Calu3 (cell line): Measurements from ENCODE around the gene FAM120B. TPM values are rescaled to one million over a fixed set of nuclear protein-coding genes. Genes with fewer than 3 reads are reported as not detected.

Experiments
- BruUV-seq: library from RNA; stranded (reverse); fragments of 400-500 nt; replicated peaks from 2 replicates; lab custom pipeline; 2021; lab: Mats Ljungman, UMichigan
- CTCF ChIA-PET: fragments of 300-600 bp; sonication (Branson Sonifier 250); formaldehyde crosslinking; loops from one replicate; lab custom pipeline; 2022; ENCODE audit warnings: antibody characterized with exemption; lab: Charles Lee
- DNase-seq: peaks from one replicate; pipeline ENCODE4 v3.0.0; 2022
- H3K27ac Mint-ChIP-seq: one replicate; pipeline ENCODE4 v1.8.0; 2022; ENCODE audit warnings: mixed read lengths; ENCODE audit not compliant: unreplicated experiment
- H3K27me3 Mint-ChIP-seq: one replicate; pipeline ENCODE4 v1.8.0; 2022; ENCODE audit warnings: mixed read lengths; ENCODE audit not compliant: unreplicated experiment
- H3K36me3 Mint-ChIP-seq: one replicate; pipeline ENCODE4 v1.8.0; 2022; ENCODE audit warnings: mild to moderate bottlenecking, moderate library complexity, mixed read lengths; ENCODE audit not compliant: insufficient read depth, unreplicated experiment
- H3K4me1 Mint-ChIP-seq: one replicate; pipeline ENCODE4 v1.8.0; 2022; ENCODE audit warnings: mild to moderate bottlenecking, low read depth, mixed read lengths; ENCODE audit not compliant: unreplicated experiment
- H3K4me3 Mint-ChIP-seq: one replicate; pipeline ENCODE4 v1.8.0; 2022; ENCODE audit warnings: mild to moderate bottlenecking, low read depth, moderate library complexity, mixed read lengths; ENCODE audit not compliant: unreplicated experiment
- H3K9me3 Mint-ChIP-seq: one replicate; pipeline ENCODE4 v1.8.0; 2022; ENCODE audit warnings: low read depth, mixed read lengths; ENCODE audit not compliant: unreplicated experiment
- CTCF ChIP-seq: fragments of 200-600 bp; IDR thresholded peaks from one replicate; pipeline ENCODE4 v1.8.0; 2022; ENCODE audit warnings: antibody characterized with exemption; ENCODE audit not compliant: unreplicated experiment
- intact Hi-C: fragments of 100-400 bp; cut with micrococcal nuclease; formaldehyde crosslinking; loops from one replicate; pipeline ENCODE4 v1.10.0; 2022; ENCODE audit not compliant: unreplicated experiment
- total RNA-seq: library from RNA; stranded (reverse); gene quantifications from 2 replicates; pipeline ENCODE4 v1.2.3, GENCODE V29; 2022

The FAM120B gene
- total RNA-seq, 1 experiment from 2014 or later = 13.2 TPM

GRCh38 chr6:170366248-170366960, 59.8 kb downstream of the FAM120B start:
- BruUV-seq = no TSS peak
- no peak for TF ChIP-seq CTCF
- H3K4me1 Mint-ChIP-seq = no peaks in the 10 kb centered on the region
- intact Hi-C loops = no loop called here
- H3K36me3 Mint-ChIP-seq = peaks cover 14% of the 10 kb centered on the region
- no peaks in the 10 kb centered on the region for H3K27me3 Mint-ChIP-seq
- no peak overlapping the region for H3K27ac Mint-ChIP-seq
- no peak overlapping the region for H3K4me3 Mint-ChIP-seq
- H3K9me3 Mint-ChIP-seq = no peaks in the 10 kb centered on the region
- DNase-seq = no peak
- CTCF ChIA-PET = no interaction called here

- no peaks in the 10 kb centered on the region for H3K9me3 Mint-ChIP-seq
- H3K27ac Mint-ChIP-seq = no peak overlapping the region
- H3K36me3 Mint-ChIP-seq = peaks cover 14% of the 10 kb centered on the region
- no peaks in the 10 kb centered on the region for H3K4me1 Mint-ChIP-seq
- no TSS peak for BruUV-seq
- intact Hi-C loops = no loop called here
- H3K4me3 Mint-ChIP-seq = no peak overlapping the region
- CTCF ChIA-PET = no interaction called here
- no peaks in the 10 kb centered on the region for H3K27me3 Mint-ChIP-seq
- TF ChIP-seq CTCF = no peak
- no peak for DNase-seq
Observed at GRCh38 chr6:170367241-170367640, 60.7 kb downstream of the FAM120B start.

- intact Hi-C loops = no loop called here
- CTCF ChIA-PET = no interaction called here
- Mint-ChIP-seq H3K4me1 (no peaks in the 10 kb centered on the region), H3K36me3 (peaks cover 14% of the 10 kb centered on the region), H3K4me3 (no peak overlapping the region), H3K27ac (no peak overlapping the region), H3K27me3 (no peaks in the 10 kb centered on the region), H3K9me3 (no peaks in the 10 kb centered on the region)
- TF ChIP-seq CTCF = no peak
- BruUV-seq = no TSS peak
- DNase-seq = no peak
Observed at GRCh38 chr6:170368544-170368943, 62.0 kb downstream of the FAM120B start.

- Mint-ChIP-seq H3K9me3 (no peaks in the 10 kb centered on the region), H3K27me3 (no peaks in the 10 kb centered on the region), H3K27ac (no peak overlapping the region), H3K4me1 (peaks cover 5% of the 10 kb centered on the region), H3K36me3 (peaks cover 9% of the 10 kb centered on the region), H3K4me3 (no peak overlapping the region)
- intact Hi-C loops = no loop called here
- no peak for DNase-seq
- CTCF ChIA-PET = no interaction called here
- TF ChIP-seq CTCF = no peak
- BruUV-seq = no TSS peak
Observed at GRCh38 chr6:170369403-170369802, 62.8 kb downstream of the FAM120B start.
